ENCODE data around the gene RNF6. TPM values are rescaled to one million over a fixed set of nuclear protein-coding genes. Genes with fewer than 3 reads are reported as not detected.

Gene RNF6
- total RNA-seq, 2 donors from 2014 or later = 18.1 to 20.4 TPM

DNA sequence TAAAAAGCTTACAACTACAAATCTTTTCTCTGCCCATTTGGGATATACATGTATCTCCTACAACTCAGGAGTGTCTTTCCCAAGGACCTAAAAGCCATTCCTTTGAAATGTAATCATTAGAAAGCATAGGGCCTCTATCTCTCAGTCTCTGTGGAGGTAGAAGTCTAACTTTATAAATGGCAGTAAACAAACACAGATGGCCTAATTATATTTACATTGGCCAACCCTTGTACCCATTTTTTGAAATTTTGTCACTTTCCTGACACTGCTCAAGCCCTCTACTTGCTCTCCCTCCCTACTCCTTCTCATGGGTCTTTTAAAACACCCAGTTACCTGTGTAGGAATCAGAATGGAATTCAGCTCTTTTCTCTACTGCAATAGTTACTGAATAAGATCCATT, 24.8 kb downstream of the RNF6 start:
- DNase-seq = no peak
- Mint-ChIP-seq H3K27ac (no peak overlapping the region), H3K36me3 (ENCODE audit: low read depth) (peaks cover 2% of the 10 kb centered on the region), H3K9me3 (peaks cover 17% of the 10 kb centered on the region), H3K4me3 (no peak overlapping the region), H3K4me1 (peaks cover 3% of the 10 kb centered on the region), H3K27me3 (ENCODE audit: insufficient read depth) (no peaks in the 10 kb centered on the region)
- H3K9me3 ChIP-seq (ENCODE audit: control insufficient read depth, low read length) = peaks cover 24% of the 10 kb centered on the region
- H3K27ac ChIP-seq (ENCODE audit: low read depth, low read length) = no peak overlapping the region
- H3K4me1 ChIP-seq (ENCODE audit: control insufficient read depth, insufficient read depth, low read length) = no peaks in the 10 kb centered on the region
- TF ChIP-seq, protein P1, sequence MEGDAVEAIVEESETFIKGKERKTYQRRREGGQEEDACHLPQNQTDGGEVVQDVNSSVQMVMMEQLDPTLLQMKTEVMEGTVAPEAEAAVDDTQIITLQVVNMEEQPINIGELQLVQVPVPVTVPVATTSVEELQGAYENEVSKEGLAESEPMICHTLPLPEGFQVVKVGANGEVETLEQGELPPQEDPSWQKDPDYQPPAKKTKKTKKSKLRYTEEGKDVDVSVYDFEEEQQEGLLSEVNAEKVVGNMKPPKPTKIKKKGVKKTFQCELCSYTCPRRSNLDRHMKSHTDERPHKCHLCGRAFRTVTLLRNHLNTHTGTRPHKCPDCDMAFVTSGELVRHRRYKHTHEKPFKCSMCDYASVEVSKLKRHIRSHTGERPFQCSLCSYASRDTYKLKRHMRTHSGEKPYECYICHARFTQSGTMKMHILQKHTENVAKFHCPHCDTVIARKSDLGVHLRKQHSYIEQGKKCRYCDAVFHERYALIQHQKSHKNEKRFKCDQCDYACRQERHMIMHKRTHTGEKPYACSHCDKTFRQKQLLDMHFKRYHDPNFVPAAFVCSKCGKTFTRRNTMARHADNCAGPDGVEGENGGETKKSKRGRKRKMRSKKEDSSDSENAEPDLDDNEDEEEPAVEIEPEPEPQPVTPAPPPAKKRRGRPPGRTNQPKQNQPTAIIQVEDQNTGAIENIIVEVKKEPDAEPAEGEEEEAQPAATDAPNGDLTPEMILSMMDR (conservative IDR thresholded peaks at IDR 0.05) = no peak
- no peak overlapping the region for H3K9ac ChIP-seq (ENCODE audit: extremely low read depth, low read length, poor library complexity, severe bottlenecking)
- H3K4me3 ChIP-seq (ENCODE audit: low read length) = no peak overlapping the region
- H3K27me3 ChIP-seq (ENCODE audit: control insufficient read depth, insufficient read depth, low read length, poor library complexity, severe bottlenecking) = no peaks in the 10 kb centered on the region
- peaks cover 4% of the 10 kb centered on the region for H3K36me3 ChIP-seq (ENCODE audit: control insufficient read depth, insufficient read depth, low read length)

DNA sequence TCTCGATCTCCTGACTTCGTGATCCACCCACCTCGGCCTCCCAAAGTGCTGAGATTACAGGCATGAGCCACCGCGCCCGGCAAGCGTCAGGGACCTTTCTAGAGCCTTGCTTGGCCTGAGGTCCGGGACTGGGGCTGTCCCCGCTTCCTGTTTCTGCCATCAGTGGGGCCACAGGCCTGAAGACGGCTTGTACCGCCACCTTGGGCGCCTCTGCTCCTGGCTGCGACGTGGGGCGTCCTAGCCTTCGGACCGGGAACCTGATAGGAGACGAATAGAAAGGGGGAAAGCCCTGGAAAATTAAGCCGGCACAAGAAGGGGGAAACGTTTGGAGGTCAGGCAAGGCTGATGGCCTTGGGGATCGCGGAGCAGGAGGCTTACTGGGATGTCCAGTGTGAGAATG, 35.1 kb downstream of the RNF6 start:
- Histone ChIP-seq H3K4me3 (ENCODE audit: low read length) (peak overlapping the region; percentile 60), H3K27ac (ENCODE audit: low read depth, low read length) (no peak overlapping the region), H3K4me1 (ENCODE audit: control insufficient read depth, insufficient read depth, low read length) (no peaks in the 10 kb centered on the region), H3K9me3 (ENCODE audit: control insufficient read depth, low read length) (peaks cover 2% of the 10 kb centered on the region), H3K36me3 (ENCODE audit: control insufficient read depth, insufficient read depth, low read length) (no peaks in the 10 kb centered on the region), H3K27me3 (ENCODE audit: control insufficient read depth, insufficient read depth, low read length, poor library complexity, severe bottlenecking) (no peaks in the 10 kb centered on the region), H3K9ac (ENCODE audit: extremely low read depth, low read length, poor library complexity, severe bottlenecking) (no peak overlapping the region)
- 84 to 94% methylated on average over 15 to 22 of the region's 22 CpGs for WGBS, 2 experiments (ENCODE audit: insufficient coverage in 1 of 2, insufficient read length in 1 of 2)
- no peaks in the 10 kb centered on the region for H3K4me1 Mint-ChIP-seq
- H3K4me3 Mint-ChIP-seq = peak overlapping the region; percentile 66
- H3K27me3 Mint-ChIP-seq (ENCODE audit: insufficient read depth) = peaks cover 5% of the 10 kb centered on the region
- no peaks in the 10 kb centered on the region for H3K36me3 Mint-ChIP-seq (ENCODE audit: low read depth)
- TF ChIP-seq, protein P1 (conservative IDR thresholded peaks at IDR 0.05) = no peak
- peak overlapping the region; percentile 80 for H3K27ac Mint-ChIP-seq
- DNase-seq = peak; percentile 51
- no peaks in the 10 kb centered on the region for H3K9me3 Mint-ChIP-seq

DNA sequence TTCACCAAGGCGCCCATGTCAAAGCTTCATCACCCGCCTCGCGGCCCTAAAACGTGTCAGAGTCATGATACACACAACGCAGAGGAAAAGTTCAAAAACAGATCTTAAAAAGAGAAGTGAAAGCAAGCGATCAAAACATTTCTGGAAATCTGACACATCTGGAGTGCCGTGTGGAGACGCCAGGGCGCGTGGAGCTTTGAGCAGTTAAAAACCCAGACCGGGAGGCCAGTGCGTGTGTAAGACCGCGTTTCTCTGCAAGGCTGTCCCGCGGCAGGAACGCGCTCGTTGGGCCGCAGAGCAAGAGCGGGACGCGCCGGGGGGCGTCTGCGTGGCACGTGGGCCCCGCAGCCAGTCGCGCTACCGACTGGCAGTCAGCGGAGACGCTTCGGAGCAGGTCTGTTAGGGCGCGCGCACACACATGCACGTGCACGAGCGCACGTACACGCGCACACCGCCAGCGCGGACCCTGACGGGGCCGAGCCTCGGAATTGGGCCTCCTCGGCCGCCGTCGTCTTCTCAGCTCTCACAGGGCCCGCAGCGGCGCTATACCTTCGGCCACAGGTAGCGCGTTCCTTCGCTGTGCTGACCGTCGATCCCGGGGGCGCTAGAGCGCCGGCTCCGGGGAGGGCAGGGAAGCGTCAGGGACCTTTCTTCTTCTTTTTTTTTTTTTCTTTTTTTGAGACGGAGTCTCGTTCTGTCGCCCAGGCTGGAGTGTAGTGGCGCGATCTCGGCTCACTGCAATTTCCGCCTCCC, 35.8 kb downstream of the RNF6 start:
- peak; percentile 98 for DNase-seq
- Histone ChIP-seq H3K4me3 (ENCODE audit: low read length) (peak overlapping the region; percentile 81), H3K27me3 (ENCODE audit: control insufficient read depth, insufficient read depth, low read length, poor library complexity, severe bottlenecking) (no peaks in the 10 kb centered on the region), H3K27ac (ENCODE audit: low read depth, low read length) (no peak overlapping the region), H3K9me3 (ENCODE audit: control insufficient read depth, low read length) (no peaks in the 10 kb centered on the region), H3K4me1 (ENCODE audit: control insufficient read depth, insufficient read depth, low read length) (no peaks in the 10 kb centered on the region), H3K36me3 (ENCODE audit: control insufficient read depth, insufficient read depth, low read length) (no peaks in the 10 kb centered on the region), H3K9ac (ENCODE audit: extremely low read depth, low read length, poor library complexity, severe bottlenecking) (no peak overlapping the region)
- H3K4me1 Mint-ChIP-seq = no peaks in the 10 kb centered on the region
- peak overlapping the region; percentile 80 for H3K27ac Mint-ChIP-seq
- peaks cover 5% of the 10 kb centered on the region for H3K27me3 Mint-ChIP-seq (ENCODE audit: insufficient read depth)
- TF ChIP-seq, protein P1 (conservative IDR thresholded peaks at IDR 0.05) = peak; percentile 88
- no peaks in the 10 kb centered on the region for H3K36me3 Mint-ChIP-seq (ENCODE audit: low read depth)
- peak overlapping the region; percentile 66 for H3K4me3 Mint-ChIP-seq
- 10 to 24% methylated on average over 28 to 72 of the region's 76 CpGs for WGBS, 2 experiments (ENCODE audit: insufficient coverage in 1 of 2, insufficient read length in 1 of 2)
- no peaks in the 10 kb centered on the region for H3K9me3 Mint-ChIP-seq

Measured in endodermal cell (in vitro differentiated cells).